WTC11 (cell line): Measurements from ENCODE around the gene SHROOM3. TPM values are rescaled to one million over a fixed set of nuclear protein-coding genes. Genes with fewer than 3 reads are reported as not detected.
A peak's percentile ranks its signal among the peaks of the same experiment; 100 is the strongest.

Source experiments
- ATAC-seq: fragments of 200-7000 bp; cut with Tn5 transposase; 2 replicates; pipeline ENCODE4 v1.10.0; 2021; ENCODE audit warnings: mild to moderate bottlenecking, moderate library complexity
- CTCF ChIA-PET: fragments of 300-600 bp; sonication (Branson Sonifier 250); formaldehyde crosslinking; loops from one replicate; lab custom pipeline; 2021; ENCODE audit warnings: antibody characterized with exemption; lab: Charles Lee
- POLR2A ChIA-PET: fragments of 350-600 bp; sonication (Branson Sonifier 250); formaldehyde crosslinking; loops from one replicate; lab custom pipeline; 2021; ENCODE audit warnings: antibody characterized with exemption; lab: Charles Lee
- DNase-seq: peaks from one replicate; pipeline ENCODE4 v3.0.0; 2021; ENCODE audit warnings: low spot score
- H3K27ac Mint-ChIP-seq: 2 replicates; pipeline ENCODE4 v1.8.0; 2021; ENCODE audit warnings: mixed read lengths
- H3K27me3 Mint-ChIP-seq: 2 replicates; pipeline ENCODE4 v1.8.0; 2021; ENCODE audit warnings: low read depth, mild to moderate bottlenecking, moderate library complexity, mixed read lengths
- H3K36me3 Mint-ChIP-seq: 2 replicates; pipeline ENCODE4 v1.8.0; 2021; ENCODE audit warnings: mixed read lengths
- H3K4me1 Mint-ChIP-seq: 2 replicates; pipeline ENCODE4 v1.8.0; 2022; ENCODE audit warnings: mixed read lengths
- H3K4me3 Mint-ChIP-seq: 2 replicates; pipeline ENCODE4 v1.8.0; 2021; ENCODE audit warnings: mild to moderate bottlenecking, moderate library complexity, mixed read lengths
- H3K9me3 Mint-ChIP-seq: 2 replicates; pipeline ENCODE4 v1.8.0; 2021; ENCODE audit warnings: mixed read lengths
- AFF4 ChIP-seq: sonication (generic); formaldehyde crosslinking; IDR thresholded peaks from 2 replicates; pipeline ENCODE4 v1.8.1; 2023; ENCODE audit warnings: mild to moderate bottlenecking, missing genetic modification reagents, borderline replicate concordance
- ATF6 ChIP-seq: sonication (generic); formaldehyde crosslinking; IDR thresholded peaks from 2 replicates; pipeline ENCODE4 v1.8.1; 2023; ENCODE audit warnings: mild to moderate bottlenecking, missing genetic modification reagents
- JUN ChIP-seq: sonication (generic); formaldehyde crosslinking; IDR thresholded peaks from 2 replicates; pipeline ENCODE4 v1.8.0; 2023; ENCODE audit warnings: mild to moderate bottlenecking, missing genetic modification reagents
- MLX ChIP-seq: sonication (generic); formaldehyde crosslinking; IDR thresholded peaks from 2 replicates; pipeline ENCODE4 v1.8.1; 2023; ENCODE audit warnings: mild to moderate bottlenecking, missing genetic modification reagents, moderate library complexity
- NR1H2 ChIP-seq: sonication (generic); formaldehyde crosslinking; IDR thresholded peaks from 2 replicates; pipeline ENCODE4 v1.9.0; 2021; ENCODE audit warnings: mild to moderate bottlenecking, moderate library complexity, missing genetic modification reagents
- NR2C2 ChIP-seq: sonication (generic); formaldehyde crosslinking; IDR thresholded peaks from 2 replicates; pipeline ENCODE4 v1.8.0; 2022; ENCODE audit warnings: mild to moderate bottlenecking, missing genetic modification reagents
- OVOL2 ChIP-seq: fragments of 250-450 bp; sonication (Bioruptor Pico); IDR thresholded peaks from 2 replicates; pipeline ENCODE4 v1.9.0; 2021; ENCODE audit warnings: mild to moderate bottlenecking, borderline replicate concordance
- PREB ChIP-seq: sonication (generic); formaldehyde crosslinking; IDR thresholded peaks from 2 replicates; pipeline ENCODE4 v1.8.1; 2022; ENCODE audit warnings: mild to moderate bottlenecking, missing genetic modification reagents, moderate library complexity, borderline replicate concordance
- SMAD3 ChIP-seq: sonication (generic); formaldehyde crosslinking; IDR thresholded peaks from 2 replicates; pipeline ENCODE4 v1.8.0; 2022; ENCODE audit warnings: missing genetic modification reagents, mild to moderate bottlenecking, borderline replicate concordance
- SMAD4 ChIP-seq: sonication (generic); formaldehyde crosslinking; IDR thresholded peaks from 2 replicates; pipeline ENCODE4 v1.8.0; 2022; ENCODE audit warnings: mild to moderate bottlenecking, missing genetic modification reagents
- USF1 ChIP-seq: sonication (generic); formaldehyde crosslinking; IDR thresholded peaks from 2 replicates; pipeline ENCODE4 v1.8.0; 2022; ENCODE audit warnings: mild to moderate bottlenecking, missing genetic modification reagents
- ZBTB21 ChIP-seq: sonication (generic); formaldehyde crosslinking; IDR thresholded peaks from 2 replicates; pipeline ENCODE4 v1.8.1; 2023; ENCODE audit warnings: mild to moderate bottlenecking, missing genetic modification reagents, borderline replicate concordance
- ZMAT4 ChIP-seq: fragments of 250-450 bp; sonication (Bioruptor Pico); IDR thresholded peaks from 2 replicates; pipeline ENCODE4 v1.9.0; 2021; ENCODE audit warnings: mild to moderate bottlenecking
- ZNF317 ChIP-seq: sonication (generic); formaldehyde crosslinking; IDR thresholded peaks from 2 replicates; pipeline ENCODE4 v1.8.1; 2023; ENCODE audit warnings: low read depth, mild to moderate bottlenecking, moderate library complexity, missing genetic modification reagents, borderline replicate concordance
- ZNF532 ChIP-seq: fragments of 250-450 bp; sonication (Bioruptor Pico); IDR thresholded peaks from 2 replicates; pipeline ENCODE4 v1.9.0; 2021; ENCODE audit warnings: mild to moderate bottlenecking, borderline replicate concordance
- total RNA-seq: library from RNA; stranded (reverse); gene quantifications from 3 replicates; pipeline ENCODE4 v1.2.3, GENCODE V29; 2021

SHROOM3 gene
- total RNA-seq, 1 experiment from 2014 or later, result 71.9 TPM

GRCh38 chr4:76611616-76612207 lies 176.7 kb downstream of the SHROOM3 start:
- TF ChIP-seq NR1H2 (CRISPR knock-in tag) (no peak), AFF4 (CRISPR knock-in tag) (no peak), PREB (CRISPR knock-in tag) (no peak), SMAD3 (no peak), ZMAT4 (CRISPR knock-in tag) (no peak), OVOL2 (CRISPR knock-in tag) (no peak), ATF6 (no peak), SMAD4 (CRISPR knock-in tag) (no peak), ZNF532 (CRISPR knock-in tag) (no peak), USF1 (no peak), ZNF317 (no peak)
- TF ChIP-seq, all 79 proteins: peak for 0
- ChIA-PET CTCF (no interaction called here), POLR2A (no interaction called here)
- 0 out of 2 replicates have a peak overlapping the region, but pooled peaks have one; percentile 9 for H3K27ac Mint-ChIP-seq
- DNase-seq (no peak), ATAC-seq (no peak)
- H3K27me3 Mint-ChIP-seq, result peaks cover 6% of the 10 kb centered on the region; the same call in 1 of the 2 replicates
- H3K36me3 Mint-ChIP-seq, result no peaks in the 10 kb centered on the region
- no peak overlapping the region for H3K4me3 Mint-ChIP-seq
- H3K9me3 Mint-ChIP-seq, result no peaks in the 10 kb centered on the region
- peaks cover 68% of the 10 kb centered on the region for H3K4me1 Mint-ChIP-seq

- Mint-ChIP-seq H3K36me3 (no peaks in the 10 kb centered on the region), H3K9me3 (no peaks in the 10 kb centered on the region), H3K27me3 (peaks cover 6% of the 10 kb centered on the region; the same call in 1 of the 2 replicates), H3K4me1 (peaks cover 44% of the 10 kb centered on the region), H3K4me3 (no peak overlapping the region), H3K27ac (no peak overlapping the region)
- DNase-seq, result no peak
- ChIA-PET POLR2A (no interaction called here), CTCF (no interaction called here)
- TF ChIP-seq NR1H2 (CRISPR knock-in tag) (no peak), ZBTB21 (CRISPR knock-in tag) (no peak), MLX (CRISPR knock-in tag) (no peak), JUN (no peak), NR2C2 (CRISPR knock-in tag) (no peak)
- no peak for ATAC-seq
Observed at GRCh38 chr4:76614589-76614988, 179.6 kb downstream of the SHROOM3 start.
